Right cardiac atrium (tissue), 5 donors: Measurements from ENCODE around the gene RAX. TPM values are rescaled to one million over a fixed set of nuclear protein-coding genes. Genes with fewer than 3 reads are reported as not detected.

ENCODE experiments used
- ATAC-seq, 2 donors: fragments of 200-7000 bp; cut with Tn5 transposase; one replicate each; pipeline versions ENCODE4 v1.8.0 to v1.9.1; 2020; ENCODE audit warnings: moderate library complexity in 2 of 2, mild to moderate bottlenecking in 1 of 2
- DNase-seq, 3 donors: peaks; one replicate each; pipeline ENCODE4 v3.0.0-alpha.2; 2020
- H3K27ac ChIP-seq: one replicate; pipeline ENCODE4 v1.5.1; 2013; ENCODE audit warnings: mild to moderate bottlenecking, low read length, control low read depth, moderate library complexity
- H3K27me3 ChIP-seq: one replicate; pipeline ENCODE4 v1.6.1; 2013; ENCODE audit not compliant: control insufficient read depth, insufficient read depth
- H3K4me1 ChIP-seq: one replicate; pipeline ENCODE4 v1.6.1; 2013; ENCODE audit warnings: low read length; ENCODE audit not compliant: control insufficient read depth, insufficient read depth
- H3K4me3 ChIP-seq: one replicate; pipeline ENCODE4 v1.5.1; 2013; ENCODE audit warnings: low read length, control low read depth
- H3K9me3 ChIP-seq: one replicate; pipeline ENCODE4 v1.6.1; 2013; ENCODE audit warnings: low read length; ENCODE audit not compliant: control insufficient read depth
- WGBS: extraction: QIAGEN DNeasy Blood & Tissue Kit; methylation state at CpG from one replicate; pipeline ENCODE4 v1.1.7; 2013; 5-methylcytosine and 5-hydroxymethylcytosine counted together
- intact Hi-C, 4 donors: fragments of 100-400 bp; cut with DNase I; formaldehyde crosslinking; loops; one replicate each; pipeline versions ENCODE4 v1.11.0 to v1.14.0; 2022 to 2023
- polyA plus RNA-seq: library from polyadenylated mRNA; stranded (reverse); fragments of 200-250 nt; gene quantifications from one replicate; pipeline ENCODE4 v1.2.3, GENCODE V29; 2013
- total RNA-seq, 4 donors: library from RNA; stranded (reverse); fragmentation: NEBNext Ultra II Directional; extraction: Animal tissue kit (Norgen Biotek cat#: 25700); gene quantifications; one replicate each; pipeline ENCODE4 v1.2.1, GENCODE V29; 2021
- donor health status: healthy with polysubstance abuse.
- donor health status: DM: no; HTN: yes; CAD: no.
- donor health status: DM: no; HTN: no; CAD: no.
- donor health status: DM: no; HTN: yes; CAD: no; lungs with severe emphysema.
- donor health status: DM: yes; HTN: yes; CAD: no.

RAX gene
- total and polyA plus RNA-seq, 5 donors: not detected

DNA sequence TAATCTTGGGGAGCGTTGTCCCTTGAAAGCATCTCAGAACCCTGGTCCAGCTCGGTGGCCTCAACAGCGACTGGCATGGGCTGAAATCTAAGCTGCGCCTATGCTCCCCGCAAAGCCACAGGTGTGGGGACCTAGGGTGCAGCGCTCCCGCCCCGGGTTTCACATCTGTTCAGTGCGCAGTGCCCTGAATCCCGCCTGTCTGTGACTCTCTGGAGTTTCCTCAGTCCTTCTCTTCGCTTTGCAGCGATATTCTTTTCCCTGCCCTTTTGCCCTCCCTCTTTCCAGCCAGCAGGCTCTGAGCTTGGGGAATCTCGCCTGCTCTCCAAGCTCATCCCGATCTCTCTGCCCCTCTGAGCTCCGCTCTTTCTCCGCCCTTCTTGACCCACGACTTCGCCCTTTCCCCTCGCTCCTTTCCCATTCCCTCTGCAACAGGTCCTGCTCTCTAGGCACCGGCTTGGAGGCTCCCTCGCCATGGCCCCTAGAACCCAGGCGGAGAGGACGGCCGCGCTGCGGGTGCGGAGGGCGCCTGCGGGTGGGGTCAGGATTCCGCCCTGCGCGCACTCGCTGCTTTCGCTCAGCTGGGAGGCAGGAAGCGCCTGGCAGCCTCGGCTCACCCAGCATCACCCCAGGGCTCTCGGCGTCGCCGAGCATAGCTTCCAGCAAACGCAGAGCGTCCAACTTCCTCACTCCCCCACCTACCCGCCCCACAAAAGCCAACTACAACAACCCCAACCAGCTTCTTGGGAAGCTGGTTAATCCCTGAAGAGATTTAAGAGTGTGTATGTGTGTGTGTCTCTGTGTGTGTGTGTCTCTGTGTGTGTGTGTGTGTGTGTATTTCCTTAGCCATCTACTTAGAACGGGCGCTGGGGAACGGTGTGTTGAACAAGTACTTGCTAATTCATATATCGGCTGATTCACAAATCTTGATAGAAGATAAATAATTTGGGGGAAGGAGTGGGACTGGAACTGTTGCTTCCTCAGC lies 52.2 kb downstream of the RAX start:
- no peaks in the 10 kb centered on the region for H3K4me1 ChIP-seq
- intact Hi-C loops: no loop called here
- no peaks in the 10 kb centered on the region for H3K27me3 ChIP-seq
- H3K9me3 ChIP-seq: no peaks in the 10 kb centered on the region
- no peak overlapping the region for H3K27ac ChIP-seq
- 4% methylated on average over 47 of the region's 47 CpGs for WGBS
- DNase-seq (no peak), ATAC-seq (no peak)
- H3K4me3 ChIP-seq: no peak overlapping the region

DNA sequence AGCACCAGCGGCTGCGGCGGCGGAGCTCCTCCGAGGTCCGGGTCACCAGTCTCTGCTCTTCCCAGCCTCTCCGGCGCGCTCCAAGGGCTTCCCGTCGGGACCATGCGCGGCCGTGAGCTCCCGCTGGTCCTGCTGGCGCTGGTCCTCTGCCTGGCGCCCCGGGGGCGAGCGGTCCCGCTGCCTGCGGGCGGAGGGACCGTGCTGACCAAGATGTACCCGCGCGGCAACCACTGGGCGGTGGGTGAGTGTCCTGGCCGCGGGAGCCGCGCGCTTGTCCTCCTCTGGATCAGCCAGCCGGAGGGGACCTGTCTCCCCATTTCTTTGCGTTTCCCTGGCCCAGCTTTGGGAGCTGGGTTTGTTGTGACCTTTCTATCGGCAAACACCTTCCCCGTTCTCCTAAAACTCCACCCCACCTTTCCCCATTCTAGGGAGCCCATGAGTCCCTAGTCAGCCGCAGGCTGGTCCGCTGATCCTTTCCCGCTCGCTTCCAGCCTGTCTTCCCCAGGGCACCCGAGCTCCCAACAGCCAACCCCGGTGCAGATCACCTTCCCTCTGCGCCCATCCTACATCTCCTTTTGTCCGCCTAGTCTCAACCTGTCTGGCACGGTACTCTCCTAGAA lies 53.0 kb downstream of the RAX start:
- intact Hi-C loops: no loop called here
- ATAC-seq (no peak), DNase-seq (no peak)
- Histone ChIP-seq H3K27ac (no peak overlapping the region), H3K4me3 (no peak overlapping the region), H3K9me3 (no peaks in the 10 kb centered on the region), H3K4me1 (no peaks in the 10 kb centered on the region), H3K27me3 (no peaks in the 10 kb centered on the region)
- 1% methylated on average over 46 of the region's 46 CpGs for WGBS

DNA sequence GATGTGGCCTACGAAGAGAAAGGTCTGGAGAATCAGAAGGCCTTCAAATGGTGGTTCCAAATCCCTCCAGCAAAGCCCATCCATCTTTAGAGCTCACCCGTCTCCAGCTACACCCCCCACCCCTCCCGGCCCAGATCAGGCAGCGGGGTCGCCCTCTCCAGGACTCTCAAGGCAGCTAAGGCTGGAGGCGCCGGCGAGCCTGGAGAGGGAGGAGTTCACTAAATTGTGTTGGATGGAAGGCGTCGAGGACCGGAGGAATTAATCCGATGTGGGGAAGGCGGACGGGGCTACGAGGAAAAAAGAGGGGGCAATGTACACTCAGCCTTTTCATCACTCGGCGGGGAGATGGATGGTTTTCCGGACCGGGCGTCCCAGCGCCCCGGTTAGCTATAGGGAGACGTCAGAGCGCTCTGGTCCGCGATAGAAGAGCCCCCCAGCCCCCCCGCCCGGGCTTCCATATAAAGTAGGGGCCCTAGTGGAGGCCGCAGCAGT lies 53.5 kb downstream of the RAX start, which contains the start of gene GRP:
Gene GRP (plus strand): TSS at position 487 of the 492 bp plus-strand sequence. CDS start 108 bp downstream, outside the sequence.
- ATAC-seq: no peak
- intact Hi-C loops: no loop called here
- 3% methylated on average over 29 of the region's 29 CpGs for WGBS
- Histone ChIP-seq H3K4me3 (no peak within 1 kb of the TSS), H3K27ac (no peak within 1 kb of the TSS), H3K27me3 (no peaks in the 10 kb centered on the region), H3K4me1 (no peaks in the 10 kb centered on the region), H3K9me3 (no peaks in the 10 kb centered on the region)
- no peak for DNase-seq

DNA sequence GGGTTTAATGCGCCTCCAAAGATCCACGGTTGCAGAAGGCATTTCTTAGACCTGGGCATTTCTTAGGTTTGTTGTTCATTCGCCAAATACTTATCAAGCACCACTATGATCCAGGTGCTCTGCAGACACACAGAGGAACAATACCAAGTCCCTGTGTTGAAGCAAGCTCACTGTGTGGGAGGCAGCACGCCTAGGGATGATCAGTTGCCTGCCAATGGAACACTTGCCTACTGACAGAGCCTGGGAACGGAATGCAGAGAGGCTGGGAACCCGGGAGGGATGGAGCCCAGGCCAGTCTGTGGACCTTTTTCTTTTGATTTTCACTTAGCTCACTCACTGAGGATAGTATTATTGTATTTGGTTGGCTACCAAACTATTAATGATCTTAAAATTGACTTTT lies 55.2 kb downstream of the RAX start:
- intact Hi-C loops: no loop called here
- H3K9me3 ChIP-seq: no peaks in the 10 kb centered on the region
- no peak overlapping the region for H3K27ac ChIP-seq
- no peaks in the 10 kb centered on the region for H3K4me1 ChIP-seq
- H3K27me3 ChIP-seq: no peaks in the 10 kb centered on the region
- DNase-seq (no peak), ATAC-seq (no peak)
- WGBS: 65% methylated on average over 6 of the region's 6 CpGs
- no peak overlapping the region for H3K4me3 ChIP-seq

Other genes with a start within 250 kb of the RAX start
- 10 to 100 TPM; 19.3 to 36.8 (median 32.6) TPM for gene SEC11C, start 133.6 kb downstream of the RAX start, total RNA-seq
- gene SEC11C, start 133.6 kb downstream of the RAX start, polyA plus RNA-seq: 25.3 TPM
- not detected for gene GRP, start 53.3 kb downstream of the RAX start, total RNA-seq
- gene GRP, start 53.3 kb downstream of the RAX start, polyA plus RNA-seq: not detected
- gene CPLX4, start 45.2 kb upstream of the RAX start, total RNA-seq: not detected
- gene CPLX4, start 45.2 kb upstream of the RAX start, polyA plus RNA-seq: not detected
- 10 to 100 TPM; 58.9 to 71.1 (median 63.6) TPM for gene LMAN1, start 85.8 kb upstream of the RAX start, total RNA-seq
- gene LMAN1, start 85.8 kb upstream of the RAX start, polyA plus RNA-seq: 24.4 TPM